Endothelial cell of umbilical vein (primary cell): ENCODE data around the gene TTN. TPM values are rescaled to one million over a fixed set of nuclear protein-coding genes. Genes with fewer than 3 reads are reported as not detected.

Source experiments
- BruUV-seq: library from RNA; stranded (reverse); fragments of 400-500 nt; replicated peaks from 2 replicates; lab custom pipeline; 2021; lab: Mats Ljungman, UMichigan
- CTCF ChIA-PET: fragments of 300-600, 350-600 bp; sonication (Branson Sonifier 250); formaldehyde crosslinking; loops from one replicate; lab custom pipeline; 2021; ENCODE audit warnings: antibody characterized with exemption, inconsistent platforms; lab: Charles Lee
- POLR2A ChIA-PET: fragments of 300-600, 350-600 bp; sonication (Branson Sonifier 250); formaldehyde crosslinking; loops from one replicate; lab custom pipeline; 2021; ENCODE audit warnings: antibody characterized with exemption, inconsistent platforms; lab: Charles Lee
- DNase-seq: peaks from one replicate; pipeline ENCODE4 v3.0.0-alpha.2; 2011; ENCODE audit warnings: low read depth, low spot score
- FAIRE-seq: peaks from 2 replicates; lab custom pipeline; 2011; peaks lifted over from hg19 to GRCh38; lab: Jason Lieb, UNC
- H2AFZ ChIP-seq: 2 replicates; pipeline ENCODE4 v1.6.0; 2012; ENCODE audit warnings: low read depth, low read length, control low read depth, inconsistent platforms
- H3K27ac ChIP-seq: 2 replicates; pipeline ENCODE4 v1.5.1; 2011; ENCODE audit warnings: low read depth, mild to moderate bottlenecking, control low read depth, low read length, moderate library complexity; ENCODE audit not compliant: insufficient read depth
- H3K27me3 ChIP-seq, 2 experiments: 2 replicates each; pipeline versions ENCODE4 v1.6.0 to v1.6.1; 2011; ENCODE audit warnings: low read length in 2 of 2, mixed read lengths in 1 of 2; ENCODE audit not compliant: control insufficient read depth in 2 of 2, insufficient read depth in 2 of 2
- H3K36me3 ChIP-seq, 2 experiments: 2 replicates in 1 of 2; 3 replicates in 1 of 2; pipeline ENCODE4 v1.5.1; 2011; ENCODE audit warnings: low read length in 2 of 2, mild to moderate bottlenecking in 1 of 2, moderate library complexity in 1 of 2; ENCODE audit not compliant: control insufficient read depth in 2 of 2, insufficient read depth in 2 of 2; ENCODE audit errors: extremely low read depth in 1 of 2
- H3K4me1 ChIP-seq: 3 replicates; pipeline ENCODE4 v1.5.1; 2011; ENCODE audit warnings: mild to moderate bottlenecking, low read length; ENCODE audit not compliant: control insufficient read depth, insufficient read depth; ENCODE audit errors: extremely low read depth
- H3K4me2 ChIP-seq: 2 replicates; pipeline ENCODE4 v1.6.1; 2011; ENCODE audit warnings: low read length, control low read depth, mixed read lengths; ENCODE audit not compliant: insufficient read depth
- H3K4me3 ChIP-seq, 3 experiments: fragments of 200-600 bp in 1 of 3; sonication (generic), shearing (Covaris generic) in 1 of 3; replicated peaks in 1 of 3; 2 replicates each; pipeline ENCODE4 v1.5.1; 2011 to 2016; ENCODE audit warnings: control low read depth in 3 of 3, low read length in 3 of 3, mild to moderate bottlenecking in 2 of 3, inconsistent platforms in 1 of 3, low read depth in 1 of 3, moderate library complexity in 1 of 3; ENCODE audit not compliant: insufficient read depth in 1 of 3
- H3K79me2 ChIP-seq: 2 replicates; pipeline ENCODE4 v1.6.0; 2012; ENCODE audit warnings: low read length, inconsistent platforms; ENCODE audit not compliant: control insufficient read depth, insufficient read depth
- H3K9ac ChIP-seq: replicated peaks from 2 replicates; pipeline ENCODE3; 2011; ENCODE audit warnings: low read length, control low read depth; ENCODE audit not compliant: insufficient read depth; ENCODE audit errors: extremely low read depth
- H3K9me1 ChIP-seq: replicated peaks from 3 replicates; pipeline ENCODE4 v1.6.0; 2011; ENCODE audit warnings: mild to moderate bottlenecking, low read length; ENCODE audit not compliant: control insufficient read depth, insufficient read depth; ENCODE audit errors: extremely low read depth
- H3K9me3 ChIP-seq: replicated peaks from 2 replicates; pipeline ENCODE4 v1.5.1; 2012; ENCODE audit warnings: low read length, inconsistent platforms; ENCODE audit not compliant: control insufficient read depth, insufficient read depth
- H4K20me1 ChIP-seq: replicated peaks from 2 replicates; pipeline ENCODE3; 2011; ENCODE audit warnings: mild to moderate bottlenecking, low read length; ENCODE audit not compliant: control insufficient read depth, insufficient read depth; ENCODE audit errors: extremely low read depth
- EZH2 ChIP-seq: IDR thresholded peaks from 2 replicates; pipeline ENCODE4 v1.6.1; 2012; ENCODE audit warnings: borderline replicate concordance, low read depth, mild to moderate bottlenecking, moderate library complexity, low read length, inconsistent platforms; ENCODE audit not compliant: severe bottlenecking
- FOS ChIP-seq: IDR thresholded peaks from 2 replicates; pipeline ENCODE4 v1.6.1; 2011; ENCODE audit warnings: mild to moderate bottlenecking, low read length, moderate library complexity, borderline replicate concordance; ENCODE audit not compliant: insufficient read depth
- GATA2 ChIP-seq: IDR thresholded peaks from 2 replicates; pipeline ENCODE4 v1.7.0; 2011; ENCODE audit warnings: low read depth, mild to moderate bottlenecking, moderate library complexity, mixed read lengths, low read length; ENCODE audit not compliant: insufficient read length, insufficient read depth
- JUN ChIP-seq: IDR thresholded peaks from 2 replicates; pipeline ENCODE4 v1.6.1; 2011; ENCODE audit warnings: borderline replicate concordance, low read depth; ENCODE audit not compliant: insufficient read length, insufficient read depth
- MYC ChIP-seq: IDR thresholded peaks from one replicate; pipeline ENCODE4 v1.6.1; 2011; ENCODE audit warnings: mild to moderate bottlenecking, low read depth, low read length
- POLR2A ChIP-seq: IDR thresholded peaks from 2 replicates; pipeline ENCODE4 v1.6.1; 2012; ENCODE audit warnings: low read depth, mild to moderate bottlenecking, control low read depth, low read length
- POLR2AphosphoS5 ChIP-seq: IDR thresholded peaks from 2 replicates; pipeline ENCODE4 v1.6.1; 2012; ENCODE audit warnings: low read depth, mild to moderate bottlenecking, control low read depth, low read length, moderate library complexity; ENCODE audit not compliant: insufficient read depth
- dilution Hi-C: fragments of 300-500 bp; cut with MboI; formaldehyde crosslinking; loops from one replicate; pipeline ENCODE4 v1.15.0; 2019; ENCODE audit warnings: low sequenced_read_pairs; ENCODE audit not compliant: extremely low pct_ligation_motif_present
- intact Hi-C: fragments of 100-400 bp; cut with micrococcal nuclease; formaldehyde crosslinking; loops from one replicate; pipeline ENCODE4 v1.10.0; 2022
- polyA plus RNA-seq, 4 experiments: library from polyadenylated mRNA; depleted of rRNA in 3 of 4; stranded (reverse) in 3 of 4; unstranded in 1 of 4; fragments of >200 nt; gene quantifications; 2 replicates each; pipeline versions ENCODE4 v1.2.1 to v1.2.3, GENCODE V29; 2011 to 2012; ENCODE audit warnings: missing spikeins in 1 of 4
- total RNA-seq: library from RNA; stranded (reverse); gene quantifications from 2 replicates; pipeline ENCODE4 v1.2.3, GENCODE V29; 2021
- TF ChIP-seq, protein P1 (sequence below), 2 donors: IDR thresholded peaks; 1 replicate in 1 of 2; 2 replicates in 1 of 2; pipeline ENCODE4 v1.5.1; 2011; ENCODE audit warnings: low read length in 2 of 2, mild to moderate bottlenecking in 2 of 2, moderate library complexity in 2 of 2, control low read depth in 1 of 2, inconsistent platforms in 1 of 2, low read depth in 1 of 2; ENCODE audit not compliant: insufficient read depth in 1 of 2; ENCODE audit errors: extremely low read depth in 1 of 2
- TF ChIP-seq, protein P2 (sequence below): IDR thresholded peaks from 2 replicates; pipeline ENCODE4 v1.6.1; 2011; ENCODE audit not compliant: insufficient read depth, insufficient read length

TTN gene
- total and polyA plus RNA-seq, 2 donors (not counting 3 experiments of a cell fraction or from before 2014, with no cell fraction given) = 0.11 to 0.49 TPM

DNA sequence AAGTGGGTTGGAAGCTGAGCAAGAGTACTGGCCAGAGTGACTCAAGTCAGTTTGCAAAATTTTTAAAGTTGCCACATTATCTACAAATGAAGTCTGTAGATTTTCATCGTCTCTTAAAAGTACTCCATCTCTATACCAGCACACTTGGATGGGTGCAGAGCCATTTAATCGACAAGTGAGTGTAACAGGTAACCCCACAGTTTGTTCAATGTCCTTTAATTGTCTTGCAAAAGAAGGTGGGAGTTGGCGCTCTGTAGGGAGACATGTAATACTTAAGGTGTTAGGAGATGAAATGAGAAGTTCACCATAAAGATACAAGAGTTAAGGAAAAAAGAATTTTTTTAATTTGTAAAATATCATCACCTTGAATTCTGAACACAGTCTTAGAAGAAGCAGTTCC lies 84.9 kb downstream of the TTN start:
- no TSS peak for BruUV-seq
- Histone ChIP-seq H4K20me1 (no peaks in the 10 kb centered on the region), H3K9me1 (no peaks in the 10 kb centered on the region), H3K4me2 (no peak overlapping the region), H3K4me1 (no peaks in the 10 kb centered on the region), H3K36me3 (no peaks in the 10 kb centered on the region), H3K9ac (no peak overlapping the region), H3K27ac (no peak overlapping the region), H3K4me3 (no peak overlapping the region), H3K27me3 (no peaks in the 10 kb centered on the region), H2AFZ (no peak overlapping the region), H3K79me2 (no peaks in the 10 kb centered on the region), H3K9me3 (no peaks in the 10 kb centered on the region)
- TF ChIP-seq JUN (no peak), GATA2 (no peak), MYC (no peak), POLR2A (no peak), EZH2 (no peak), POLR2AphosphoS5 (no peak), FOS (no peak)
- TF ChIP-seq, protein P1, sequence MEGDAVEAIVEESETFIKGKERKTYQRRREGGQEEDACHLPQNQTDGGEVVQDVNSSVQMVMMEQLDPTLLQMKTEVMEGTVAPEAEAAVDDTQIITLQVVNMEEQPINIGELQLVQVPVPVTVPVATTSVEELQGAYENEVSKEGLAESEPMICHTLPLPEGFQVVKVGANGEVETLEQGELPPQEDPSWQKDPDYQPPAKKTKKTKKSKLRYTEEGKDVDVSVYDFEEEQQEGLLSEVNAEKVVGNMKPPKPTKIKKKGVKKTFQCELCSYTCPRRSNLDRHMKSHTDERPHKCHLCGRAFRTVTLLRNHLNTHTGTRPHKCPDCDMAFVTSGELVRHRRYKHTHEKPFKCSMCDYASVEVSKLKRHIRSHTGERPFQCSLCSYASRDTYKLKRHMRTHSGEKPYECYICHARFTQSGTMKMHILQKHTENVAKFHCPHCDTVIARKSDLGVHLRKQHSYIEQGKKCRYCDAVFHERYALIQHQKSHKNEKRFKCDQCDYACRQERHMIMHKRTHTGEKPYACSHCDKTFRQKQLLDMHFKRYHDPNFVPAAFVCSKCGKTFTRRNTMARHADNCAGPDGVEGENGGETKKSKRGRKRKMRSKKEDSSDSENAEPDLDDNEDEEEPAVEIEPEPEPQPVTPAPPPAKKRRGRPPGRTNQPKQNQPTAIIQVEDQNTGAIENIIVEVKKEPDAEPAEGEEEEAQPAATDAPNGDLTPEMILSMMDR (IDR thresholded peaks at IDR 0.05; ENCODE audit: extremely low read depth in 1 of 2, insufficient read depth in 1 of 2, low read depth in 1 of 2, low read length in 2 of 2) = no peak
- TF ChIP-seq, protein P2, sequence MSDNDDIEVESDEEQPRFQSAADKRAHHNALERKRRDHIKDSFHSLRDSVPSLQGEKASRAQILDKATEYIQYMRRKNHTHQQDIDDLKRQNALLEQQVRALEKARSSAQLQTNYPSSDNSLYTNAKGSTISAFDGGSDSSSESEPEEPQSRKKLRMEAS = no peak
- ChIA-PET POLR2A (no interaction called here), CTCF (no interaction called here)
- DNase-seq (no peak), FAIRE-seq (no peak)
- intact Hi-C loops = no loop called here
- dilution Hi-C loops = no loop called here
